Gastroesophageal sphincter (tissue), 4 donors: Measurements from ENCODE around the gene SEPTIN10. TPM values are rescaled to one million over a fixed set of nuclear protein-coding genes. Genes with fewer than 3 reads are reported as not detected.

Source experiments
- ATAC-seq: fragments of 150-250 bp; one replicate; pipeline ENCODE4 v1.9.1; 2016; ENCODE audit warnings: mild to moderate bottlenecking, moderate library complexity
- H3K27ac ChIP-seq, 4 donors: fragments of 200-600 bp; sonication (generic) in 3 of 4; 1 replicate in 3 of 4; 2 replicates in 1 of 4; pipeline ENCODE4 v1.5.1; 2016 to 2019
- H3K27me3 ChIP-seq: fragments of 200-600 bp; sonication (generic); one replicate; pipeline ENCODE4 v1.5.1; 2019
- H3K36me3 ChIP-seq, 2 donors: fragments of 200-600 bp; sonication (generic); one replicate each; pipeline ENCODE4 v1.5.1; 2019; ENCODE audit warnings: control low read depth in 1 of 2
- H3K4me1 ChIP-seq, 3 donors: fragments of 200-600 bp; sonication (generic); 1 replicate in 2 of 3; 2 replicates in 1 of 3; pipeline ENCODE4 v1.5.1; 2016 to 2019; ENCODE audit warnings: control low read depth in 2 of 3
- H3K4me3 ChIP-seq, 2 donors: fragments of 200-600 bp; sonication (generic); one replicate each; pipeline ENCODE4 v1.5.1; 2019; ENCODE audit warnings: mild to moderate bottlenecking in 1 of 2, moderate library complexity in 1 of 2
- H3K9me3 ChIP-seq, 3 donors: fragments of 200-600 bp; sonication (generic); one replicate each; pipeline ENCODE4 v1.5.1; 2017 to 2019; ENCODE audit warnings: control low read depth in 2 of 3
- CTCF ChIP-seq, 4 experiments: fragments of 200-600 bp in 2 of 4; fragments of 450-650 bp in 2 of 4; sonication (generic) in 1 of 4; IDR thresholded peaks; one replicate each; pipeline ENCODE4 v1.5.1; 2017 to 2019; ENCODE audit warnings: antibody characterized with exemption in 4 of 4, mild to moderate bottlenecking in 2 of 4, moderate library complexity in 2 of 4
- EP300 ChIP-seq: sonication (generic); formaldehyde crosslinking; IDR thresholded peaks from one replicate; pipeline ENCODE4 v1.6.1; 2017; ENCODE audit warnings: antibody characterized with exemption, mild to moderate bottlenecking
- POLR2A ChIP-seq, 2 donors: fragments of 450-650 bp; IDR thresholded peaks; one replicate each; pipeline ENCODE4 v1.6.1; 2017; ENCODE audit warnings: antibody characterized with exemption in 2 of 2, mild to moderate bottlenecking in 2 of 2, moderate library complexity in 1 of 2
- POLR2AphosphoS5 ChIP-seq: sonication (generic); formaldehyde crosslinking; IDR thresholded peaks from one replicate; pipeline ENCODE4 v1.6.1; 2017; ENCODE audit warnings: antibody characterized with exemption
- WGBS, 2 donors: methylation state at CpG; one replicate each; pipeline ENCODE4 v1.1.5; 2018; ENCODE audit warnings: low coverage in 1 of 2; 5-methylcytosine and 5-hydroxymethylcytosine counted together
- total RNA-seq, 4 donors: library from RNA; depleted of rRNA; stranded (reverse); fragments of >200 nt; gene quantifications; one replicate each; pipeline ENCODE4 v1.1.0, GENCODE V29; 2016

Gene SEPTIN10
- total RNA-seq, 4 donors from 2014 or later = 109 to 157 (median 137) TPM

- no peak for ATAC-seq
- TF ChIP-seq CTCF (IDR thresholded peaks at IDR 0.05) (no peak), POLR2AphosphoS5 (no peak), POLR2A (IDR thresholded peaks at IDR 0.05) (no peak)
- H3K27ac ChIP-seq = no peak overlapping the region
- no peaks in the 10 kb centered on the region for H3K27me3 ChIP-seq
- no peak overlapping the region for H3K4me3 ChIP-seq
- no peaks in the 10 kb centered on the region for H3K36me3 ChIP-seq
- peaks cover 0 to 2% (median 0%) of the 10 kb centered on the region in 3 donors for H3K4me1 ChIP-seq
- no peaks in the 10 kb centered on the region for H3K9me3 ChIP-seq
- WGBS, 2 donors = 33 to 58% methylated on average over 3 of the region's 3 CpGs
Measured at GRCh38 chr2:109638795-109639194, 25.0 kb upstream of the SEPTIN10 start.

GRCh38 chr2:109637749-109638570 lies 24.2 kb upstream of the SEPTIN10 start:
- no peaks in the 10 kb centered on the region for H3K36me3 ChIP-seq
- no peaks in the 10 kb centered on the region for H3K27me3 ChIP-seq
- no peak overlapping the region for H3K4me3 ChIP-seq
- WGBS, 2 donors = 74 to 92% methylated on average over 4 to 6 of the region's 9 CpGs
- H3K4me1 ChIP-seq = no peaks in the 10 kb centered on the region
- TF ChIP-seq EP300 (no peak), POLR2AphosphoS5 (no peak), POLR2A (IDR thresholded peaks at IDR 0.05) (no peak), CTCF (IDR thresholded peaks at IDR 0.05) (no peak)
- peak; percentile 50 for ATAC-seq
- no peaks in the 10 kb centered on the region for H3K9me3 ChIP-seq
- H3K27ac ChIP-seq = no peak overlapping the region

- no peak for TF ChIP-seq POLR2AphosphoS5
- TF ChIP-seq POLR2A (IDR thresholded peaks at IDR 0.05) = no peak
- no peak for TF ChIP-seq CTCF (IDR thresholded peaks at IDR 0.05)
- no peak for TF ChIP-seq EP300
- H3K27ac ChIP-seq = no peak overlapping the region
- WGBS, 2 donors = no CpG with 5 or more reads among the region's 1 CpG
- no peaks in the 10 kb centered on the region for H3K36me3 ChIP-seq
- H3K4me1 ChIP-seq = no peaks in the 10 kb centered on the region
- ATAC-seq = peak; percentile 50
- no peaks in the 10 kb centered on the region for H3K9me3 ChIP-seq
- H3K4me3 ChIP-seq = no peak overlapping the region
- no peaks in the 10 kb centered on the region for H3K27me3 ChIP-seq
Measured at GRCh38 chr2:109636317-109636716, 22.6 kb upstream of the SEPTIN10 start.

- WGBS, 2 donors = 78 to 86% methylated on average over 5 to 6 of the region's 11 CpGs
- Histone ChIP-seq H3K27me3 (no peaks in the 10 kb centered on the region), H3K4me3 (no peak overlapping the region), H3K27ac (no peak overlapping the region), H3K4me1 (no peaks in the 10 kb centered on the region), H3K9me3 (no peaks in the 10 kb centered on the region), H3K36me3 (no peaks in the 10 kb centered on the region)
- no peak for TF ChIP-seq EP300
- no peak for TF ChIP-seq CTCF (IDR thresholded peaks at IDR 0.05)
- no peak for TF ChIP-seq POLR2A (IDR thresholded peaks at IDR 0.05)
- TF ChIP-seq POLR2AphosphoS5 = no peak
- no peak for ATAC-seq
Measured at GRCh38 chr2:109635426-109636304, 21.9 kb upstream of the SEPTIN10 start.
